GM18951 (cell line): ENCODE data around the gene PRAMEF4.
"Not testable (repeated sequence)": the region's sequence is repeated elsewhere in the genome, so short reads cannot be mapped to it uniquely, and the experiment has no call there.

ENCODE experiments used
- POLR2A ChIP-seq: IDR thresholded peaks from 4 replicates; pipeline ENCODE4 v1.6.1; 2011; ENCODE audit warnings: mild to moderate bottlenecking; ENCODE audit not compliant: insufficient read length, insufficient read depth; ENCODE audit errors: extremely low read depth
- in situ Hi-C: fragments of 300-500 bp; cut with MboI; formaldehyde crosslinking; loops from one replicate; pipeline ENCODE4 v1.12.0; 2022; ENCODE audit warnings: low sequenced_read_pairs, mixed read lengths, inconsistent platforms; ENCODE audit not compliant: unreplicated experiment

PRAMEF4 gene

GRCh38 chr1:12886101-12886500 lies at the start of gene PRAMEF4:
TSS of gene PRAMEF4 (minus strand) at chr1:12886201. CDS start at chr1:12883394, 2,807 bp downstream.
- in situ Hi-C loops, result not testable (repeated sequence)

- in situ Hi-C loops, result not testable (repeated sequence)
Observed at GRCh38 chr1:12924368-12924767, 38.4 kb upstream of the PRAMEF4 start.

- in situ Hi-C loops, result not testable (repeated sequence)
Observed at GRCh38 chr1:12921749-12922148, 35.7 kb upstream of the PRAMEF4 start.

- in situ Hi-C loops, result not testable (repeated sequence)
Observed at GRCh38 chr1:12916310-12916709, 30.3 kb upstream of the PRAMEF4 start, which contains the start of gene PRAMEF7. TSS of gene PRAMEF7 (plus strand) at chr1:12916610. CDS start at chr1:12917693, 1,083 bp downstream.

- in situ Hi-C loops, result not testable (repeated sequence)
Observed at GRCh38 chr1:12903793-12904572, 18.0 kb upstream of the PRAMEF4 start.

- in situ Hi-C loops, result not testable (repeated sequence)
Observed at GRCh38 chr1:12899186-12899585, 13.2 kb upstream of the PRAMEF4 start.

GRCh38 chr1:12898170-12898569 lies 12.2 kb upstream of the PRAMEF4 start, which contains the start of gene PRAMEF10:
TSS of gene PRAMEF10 (minus strand) at chr1:12898270. CDS start at chr1:12895847, 2,423 bp downstream.
- in situ Hi-C loops, result not testable (repeated sequence)

- in situ Hi-C loops, result not testable (repeated sequence)
Observed at GRCh38 chr1:12878453-12878852, 7.5 kb downstream of the PRAMEF4 start.

- in situ Hi-C loops, result not testable (repeated sequence)
Observed at GRCh38 chr1:12863131-12863880, 22.7 kb downstream of the PRAMEF4 start.

- in situ Hi-C loops, result not testable (repeated sequence)
Observed at GRCh38 chr1:12856786-12857185, 29.2 kb downstream of the PRAMEF4 start, which contains the start of gene PRAMEF2. TSS of gene PRAMEF2 (plus strand) at chr1:12857086. CDS start at chr1:12859010, 1,924 bp downstream.

- in situ Hi-C loops, result no loop called here
- no peak for TF ChIP-seq POLR2A
Observed at GRCh38 chr1:12851779-12852178, 34.2 kb downstream of the PRAMEF4 start.

GRCh38 chr1:12848620-12849019 lies 37.4 kb downstream of the PRAMEF4 start, which contains the start of gene HNRNPCL1:
TSS of gene HNRNPCL1 (minus strand) at chr1:12848720. CDS start at chr1:12848289, 431 bp downstream.
- in situ Hi-C loops, result not testable (repeated sequence)

- in situ Hi-C loops, result not testable (repeated sequence)
Observed at GRCh38 chr1:12833251-12833650, 52.8 kb downstream of the PRAMEF4 start.

GRCh38 chr1:12831310-12831709 lies 54.7 kb downstream of the PRAMEF4 start, which contains the start of gene PRAMEF11:
TSS of gene PRAMEF11 (minus strand) at chr1:12831410. CDS start at chr1:12828789, 2,621 bp downstream.
- in situ Hi-C loops, result not testable (repeated sequence)
